Kidney glomerular epithelial cell (primary cell): ENCODE data around the gene CROCC2.

Experiments used
- DNase-seq: peaks from one replicate; lab custom pipeline; 2025; lab: John Stamatoyannopoulos, UW

The CROCC2 gene

GRCh38 chr2:240999873-241000541 is 93.9 kb downstream of the CROCC2 start:
- DNase-seq = no peak

- DNase-seq = no peak
Measured at GRCh38 chr2:241000831-241001321, 94.7 kb downstream of the CROCC2 start.

DNA sequence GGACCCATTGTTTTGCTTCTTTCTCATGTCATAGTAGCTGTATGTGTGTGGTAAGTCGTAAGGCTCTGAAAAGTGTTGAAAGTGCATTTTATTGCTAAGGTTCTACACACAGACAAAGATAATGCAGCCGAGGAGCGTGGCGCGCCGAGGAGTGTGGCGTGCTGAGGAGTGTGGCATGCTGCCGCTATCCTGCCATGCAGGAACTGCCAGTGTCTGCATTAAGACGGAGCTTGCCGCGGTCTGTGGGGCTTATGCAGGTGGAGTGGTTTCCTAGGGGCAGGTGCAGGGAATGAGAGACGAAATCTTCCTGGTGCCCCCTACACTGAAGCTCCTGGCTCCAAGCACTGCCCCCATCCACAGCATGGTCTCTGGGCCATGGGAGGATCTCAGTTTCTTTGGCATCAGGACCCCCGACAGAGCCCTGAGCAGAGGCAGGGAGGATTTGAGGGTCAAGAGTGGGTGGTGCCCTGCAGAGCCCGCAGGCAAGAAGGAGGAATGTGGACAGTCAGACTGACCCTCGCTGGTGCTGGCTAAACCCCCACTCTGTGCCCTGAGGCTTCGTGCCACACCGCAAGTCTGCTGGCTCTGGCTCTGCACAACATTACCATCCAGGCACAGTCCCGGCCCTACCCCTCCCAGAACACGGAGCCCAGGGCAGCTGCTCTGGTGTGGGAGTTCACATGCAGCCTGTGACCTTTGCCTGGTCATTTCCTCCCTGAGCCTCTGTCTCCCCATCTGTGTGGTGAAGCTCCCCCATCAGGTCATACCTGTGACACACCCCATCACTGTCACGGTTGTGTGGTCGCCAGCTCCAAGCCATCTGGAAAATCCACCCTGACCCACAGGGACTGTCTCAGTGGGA is 95.5 kb downstream of the CROCC2 start:
- DNase-seq = no peak

DNA sequence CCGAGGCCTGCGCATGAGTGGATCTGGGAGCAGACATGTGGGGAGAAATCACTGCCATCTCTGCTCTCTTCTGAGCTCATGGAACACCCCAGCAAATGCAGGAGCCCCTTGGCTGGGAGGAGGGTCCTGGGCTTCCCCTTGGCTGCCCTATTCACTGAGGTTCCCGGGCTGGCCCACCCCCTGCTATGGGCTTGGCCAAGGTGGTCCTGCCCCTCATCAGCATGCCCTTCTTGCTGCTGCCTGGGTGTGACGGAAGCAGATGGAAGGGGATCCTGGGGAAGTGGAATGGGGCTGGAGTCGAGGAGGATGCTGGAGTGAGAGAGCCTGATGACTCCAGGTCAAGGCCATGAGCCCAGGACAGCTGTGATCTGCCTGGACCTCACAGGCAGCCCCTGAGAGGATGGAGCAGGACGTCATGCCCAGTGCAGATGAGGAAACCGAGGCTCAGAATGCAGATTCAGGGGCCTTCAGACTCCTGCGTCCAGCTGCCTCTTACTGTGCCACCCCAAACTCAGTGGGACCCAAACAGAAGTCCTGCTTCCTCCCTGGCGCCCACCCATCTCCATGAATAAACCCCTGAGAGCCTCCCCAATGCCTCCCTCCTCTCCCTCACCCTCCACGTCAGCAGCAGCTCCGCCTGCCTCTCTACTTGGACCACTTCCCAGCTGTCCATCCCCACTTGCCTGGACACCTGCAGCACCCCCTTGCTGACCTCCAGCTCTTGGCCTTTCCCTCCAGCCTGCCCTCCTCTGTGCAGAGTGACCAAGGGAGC is 96.3 kb downstream of the CROCC2 start:
- DNase-seq = no peak

GRCh38 chr2:241003047-241003360 is 96.9 kb downstream of the CROCC2 start:
- no peak for DNase-seq

- no peak for DNase-seq
Measured at GRCh38 chr2:241003369-241003768, 97.2 kb downstream of the CROCC2 start.

DNA sequence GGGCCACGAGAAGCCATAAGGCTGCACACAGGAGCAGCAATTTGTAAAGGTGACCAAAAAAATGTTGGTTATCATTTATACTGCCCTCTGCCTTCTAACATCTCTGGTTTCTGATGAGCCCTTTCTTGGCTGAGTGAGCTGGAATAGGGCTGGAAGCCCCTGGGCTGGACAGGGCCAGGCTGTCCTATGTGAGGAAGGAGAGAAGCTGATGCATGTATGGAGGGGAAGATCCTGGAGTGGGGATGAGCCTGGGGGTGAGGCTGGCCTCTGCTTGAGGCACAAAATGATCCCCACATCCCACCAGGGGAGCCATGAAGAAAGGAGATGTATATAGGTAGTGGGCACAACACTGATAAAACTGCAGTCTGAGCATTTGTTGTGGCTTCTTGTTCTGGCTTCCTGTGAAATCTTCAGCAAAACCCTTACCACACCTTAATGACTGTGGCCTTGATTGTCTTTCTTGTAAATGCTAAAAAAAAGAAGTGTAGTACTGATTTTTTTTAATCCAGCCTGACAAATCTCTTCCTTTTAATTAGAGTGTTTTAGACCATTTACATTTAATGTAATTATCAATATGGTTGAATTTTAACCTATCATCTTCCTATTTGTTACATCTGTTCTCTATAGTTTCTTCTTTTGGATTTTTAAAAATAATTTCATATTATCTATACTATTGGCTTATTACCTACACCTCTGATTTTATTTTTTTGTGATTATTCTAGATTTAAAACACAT is 97.9 kb downstream of the CROCC2 start:
- no peak for DNase-seq

- DNase-seq = no peak
Measured at GRCh38 chr2:241005569-241005968, 99.4 kb downstream of the CROCC2 start.

DNA sequence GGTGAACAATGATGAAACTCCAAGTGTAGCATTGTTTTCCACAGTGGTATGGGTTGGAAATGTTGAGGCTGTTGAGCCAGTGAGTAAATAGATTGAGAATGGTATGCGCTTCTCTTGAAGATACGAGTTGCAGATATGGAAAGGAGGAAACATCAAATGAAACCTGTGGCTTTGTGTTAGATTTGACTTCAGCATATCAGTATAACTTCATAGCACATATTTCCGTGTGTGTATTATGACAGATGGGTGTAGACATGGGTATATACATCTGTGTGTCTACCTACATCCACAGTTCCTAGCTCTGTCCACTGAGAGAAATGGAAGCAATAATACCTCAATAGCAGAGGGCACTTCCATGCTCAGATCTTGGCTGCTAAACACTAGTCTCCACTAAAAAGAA is 100.3 kb downstream of the CROCC2 start:
- no peak for DNase-seq

DNA sequence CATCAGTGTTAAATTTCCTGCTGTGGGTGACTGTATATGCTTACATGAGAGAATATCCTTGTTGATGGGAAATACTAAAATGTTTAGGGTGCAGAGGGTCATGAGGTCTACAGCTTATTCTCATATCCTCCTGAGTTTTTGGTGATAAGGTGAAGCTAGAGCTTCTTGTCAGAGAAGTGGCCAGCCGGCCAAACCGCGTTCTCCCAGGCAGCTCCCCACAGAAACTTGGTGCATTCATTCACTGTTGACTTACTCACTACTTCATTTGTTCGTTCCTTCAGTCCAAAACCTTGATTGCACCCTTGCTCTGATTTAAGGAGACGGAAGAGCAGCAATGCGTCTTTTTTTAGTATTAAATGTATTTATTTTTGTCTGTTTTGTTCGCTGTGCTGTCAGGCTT is 101.0 kb downstream of the CROCC2 start:
- no peak for DNase-seq

DNA sequence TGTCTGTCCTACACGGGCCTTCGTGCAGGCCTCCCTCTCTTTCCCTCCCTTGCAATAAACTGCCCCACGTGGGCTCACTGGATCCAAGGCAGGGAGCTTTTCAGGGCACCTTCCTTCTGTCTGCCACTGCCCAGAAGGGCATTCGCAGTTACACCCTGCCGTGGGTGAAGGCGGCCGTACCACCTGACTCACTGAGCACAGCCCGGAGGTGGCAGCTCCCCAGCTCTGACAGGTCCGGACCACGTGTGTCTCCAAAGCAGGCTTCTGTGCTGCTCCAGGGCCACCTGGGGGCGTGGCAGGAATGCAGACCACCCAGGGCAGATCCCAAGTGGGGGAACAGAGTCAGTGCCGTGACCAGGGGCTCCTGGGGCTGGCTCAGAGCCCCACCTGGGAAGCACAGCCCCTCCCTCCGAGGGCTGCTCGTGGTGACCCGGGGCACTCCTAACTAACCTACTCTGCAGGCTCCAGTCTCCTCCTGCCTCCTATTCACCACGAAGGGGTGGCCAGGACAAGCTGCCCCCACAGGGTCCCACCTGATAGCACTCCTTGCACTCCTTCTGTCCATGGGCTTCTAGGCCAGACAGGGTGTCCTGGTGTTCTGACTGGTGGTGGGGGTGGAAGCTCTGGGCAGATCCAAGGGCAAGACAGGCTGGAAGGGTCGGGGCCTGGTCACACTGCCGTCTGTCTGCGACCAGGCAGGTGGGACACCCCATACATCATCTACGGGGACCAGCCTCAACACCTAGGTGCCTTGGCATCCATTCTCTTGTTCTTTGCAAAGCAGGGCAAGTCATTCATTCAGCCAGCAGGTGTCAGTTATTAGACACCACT is 102.0 kb downstream of the CROCC2 start:
- DNase-seq = no peak

- DNase-seq = no peak
Measured at GRCh38 chr2:241008711-241009121, 102.6 kb downstream of the CROCC2 start.

GRCh38 chr2:241009191-241009590 is 103.1 kb downstream of the CROCC2 start:
- no peak for DNase-seq

GRCh38 chr2:241009601-241010530 is 103.7 kb downstream of the CROCC2 start:
- DNase-seq = no peak

GRCh38 chr2:241010531-241011295 is 104.6 kb downstream of the CROCC2 start:
- DNase-seq = no peak

- no peak for DNase-seq
Measured at GRCh38 chr2:241011296-241011600, 105.1 kb downstream of the CROCC2 start.

DNA sequence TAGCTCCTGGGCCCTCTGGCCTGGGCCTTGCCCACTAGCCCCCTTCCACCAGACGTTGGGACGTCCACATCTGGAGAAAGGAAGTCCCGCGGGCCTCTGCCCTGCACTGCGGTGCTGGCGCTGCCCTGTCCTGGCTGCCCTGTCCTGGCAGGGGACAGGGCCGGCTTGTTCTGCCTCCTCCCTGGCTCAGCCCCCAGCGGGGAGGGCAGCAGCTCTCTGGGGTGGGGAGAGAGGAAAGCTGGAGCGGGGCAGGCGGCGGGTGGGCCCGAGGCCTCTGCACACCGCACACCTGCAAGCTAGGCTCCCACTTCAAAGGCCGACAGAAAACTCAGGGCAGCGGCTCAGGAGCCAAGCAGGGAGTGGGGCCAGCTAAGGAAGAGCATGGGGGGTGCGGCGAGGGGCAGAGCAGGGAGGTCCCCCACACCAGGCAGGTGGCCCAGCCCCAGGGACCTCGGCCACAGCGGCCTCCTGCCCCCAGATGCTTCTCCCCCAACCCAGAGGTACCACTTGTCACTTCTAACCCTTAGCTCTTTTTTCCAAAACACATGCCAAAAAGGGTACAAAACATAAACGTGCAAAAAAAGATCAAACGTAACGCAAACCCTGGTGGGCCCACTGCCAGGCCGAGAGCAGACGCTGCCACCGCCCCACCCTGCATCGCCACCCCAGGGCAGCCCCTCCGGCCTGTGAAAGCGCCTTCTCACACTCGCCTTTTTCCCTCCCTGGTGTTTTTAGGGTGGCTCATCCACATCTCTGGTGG is 105.8 kb downstream of the CROCC2 start:
- no peak for DNase-seq

DNA sequence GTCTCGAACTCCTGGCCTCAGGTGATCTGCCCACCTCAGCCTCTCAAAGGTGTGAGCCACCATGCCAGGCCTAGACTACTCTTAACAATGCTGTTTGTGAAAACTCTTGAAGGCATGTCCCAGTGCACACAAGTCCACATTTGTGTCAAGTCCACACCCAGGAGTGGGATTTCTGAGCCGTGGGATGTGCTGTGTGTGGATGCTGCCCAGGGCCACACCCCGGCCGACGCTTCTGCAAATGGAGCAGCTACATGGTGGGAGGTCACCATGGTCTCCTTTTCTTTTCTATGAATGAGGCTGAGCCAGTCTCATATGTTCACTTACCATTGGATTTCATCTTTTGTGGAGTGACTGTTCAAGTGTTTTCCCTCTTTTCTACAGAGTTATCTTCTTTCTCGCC is 108.1 kb downstream of the CROCC2 start:
- no peak for DNase-seq

DNA sequence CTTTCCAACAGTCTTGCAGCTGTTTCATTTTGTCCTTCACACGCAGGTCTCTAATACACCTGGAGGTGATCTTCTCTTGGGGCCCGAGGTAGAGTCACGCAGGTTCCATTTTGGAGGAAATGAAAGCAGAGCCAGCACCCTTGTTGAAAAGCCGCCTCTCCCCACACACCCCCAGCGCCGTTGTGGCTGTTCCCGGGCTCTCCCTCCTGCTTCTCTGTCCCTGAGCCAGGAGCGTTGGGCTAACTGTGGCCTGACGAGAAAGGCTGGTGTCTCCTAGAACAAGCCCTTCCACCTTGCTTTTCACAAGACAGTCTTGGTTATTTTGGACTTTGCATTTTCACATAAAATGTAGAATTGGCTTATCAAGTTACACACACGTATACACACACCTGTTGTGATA is 108.6 kb downstream of the CROCC2 start:
- DNase-seq = no peak
